GM19328 (cell line): ENCODE results near the gene OXTR.
A peak's percentile ranks its signal among the peaks of the same experiment; 100 is the strongest.

Experiments used
- ATAC-seq: cut with Tn5 transposase; IDR thresholded peaks from one replicate; pipeline ENCODE4 v1.9.1; 2021; ENCODE audit warnings: mild to moderate bottlenecking, moderate library complexity; ENCODE audit not compliant: unreplicated experiment

Gene OXTR

GRCh38 chr3:8769088-8769822 is at the start of gene OXTR:
Gene OXTR (minus strand): TSS chr3:8769613. CDS start chr3:8768187, 1,426 bp downstream.
- ATAC-seq, result peak; percentile 76

GRCh38 chr3:8817486-8817885 is 48.1 kb upstream of the OXTR start:
- no peak for ATAC-seq

- ATAC-seq, result no peak
Measured at GRCh38 chr3:8816106-8816505, 46.7 kb upstream of the OXTR start.

DNA sequence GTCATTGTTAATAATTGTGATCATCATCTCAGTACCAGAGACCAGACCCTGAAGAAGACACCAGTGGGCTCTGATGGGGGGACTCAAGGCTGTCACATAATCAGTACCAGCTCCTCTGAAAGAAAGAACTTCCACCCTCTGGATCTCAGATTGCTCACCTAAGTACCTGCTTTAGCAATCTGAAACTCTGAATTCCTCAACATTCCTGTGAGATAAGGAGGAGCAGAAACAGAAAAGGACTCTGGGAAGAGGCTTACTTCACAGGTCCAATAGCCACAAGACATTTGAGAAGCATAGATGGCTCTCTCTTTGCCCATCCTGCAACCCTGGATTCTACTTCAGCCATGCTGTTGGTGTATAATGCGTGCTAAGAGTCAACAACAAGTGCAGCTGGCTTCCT is 44.0 kb upstream of the OXTR start:
- no peak for ATAC-seq

- no peak for ATAC-seq
Measured at GRCh38 chr3:8810561-8810960, 41.1 kb upstream of the OXTR start.

- no peak for ATAC-seq
Measured at GRCh38 chr3:8805774-8806173, 36.4 kb upstream of the OXTR start.

GRCh38 chr3:8802256-8802655 is 32.8 kb upstream of the OXTR start:
- ATAC-seq, result no peak

DNA sequence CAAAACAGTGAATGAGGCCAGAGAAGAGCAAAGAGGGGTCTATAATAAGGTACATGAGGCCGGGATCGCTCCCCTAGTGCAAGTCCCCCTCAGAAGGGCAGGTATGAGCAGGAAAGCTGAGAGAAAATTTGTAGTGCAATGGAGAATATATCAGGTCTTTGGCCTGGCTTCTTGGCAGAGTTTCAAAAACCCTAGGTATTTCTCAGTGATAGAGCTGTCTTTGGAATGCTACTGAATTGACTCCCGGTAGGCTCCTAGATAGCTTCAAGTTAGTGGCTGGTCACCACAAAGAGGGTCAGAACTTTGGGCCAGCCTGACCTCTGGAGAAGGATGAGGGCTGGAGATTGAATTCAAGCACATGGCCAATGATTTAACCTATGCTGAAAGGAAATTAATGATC is 30.6 kb upstream of the OXTR start:
- no peak for ATAC-seq

DNA sequence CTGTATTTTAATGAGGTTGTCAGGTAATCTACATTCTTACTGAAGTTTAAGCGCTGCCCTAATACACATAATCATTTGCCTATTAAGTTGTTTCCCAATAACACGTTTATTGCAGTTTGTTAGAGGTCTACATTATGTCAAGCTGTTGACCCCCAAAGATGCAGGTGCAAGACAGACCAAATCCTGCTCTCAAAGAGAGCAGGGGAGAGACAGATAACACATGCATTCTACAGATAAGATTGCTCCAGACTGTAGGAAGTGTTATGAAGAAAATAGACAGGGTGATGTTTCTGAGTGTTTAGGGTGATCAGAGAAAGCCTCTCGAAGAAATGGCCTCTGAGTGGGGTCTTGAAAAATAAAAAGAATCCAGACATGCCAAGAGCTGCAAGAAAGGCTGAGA is 24.8 kb upstream of the OXTR start:
- no peak for ATAC-seq

DNA sequence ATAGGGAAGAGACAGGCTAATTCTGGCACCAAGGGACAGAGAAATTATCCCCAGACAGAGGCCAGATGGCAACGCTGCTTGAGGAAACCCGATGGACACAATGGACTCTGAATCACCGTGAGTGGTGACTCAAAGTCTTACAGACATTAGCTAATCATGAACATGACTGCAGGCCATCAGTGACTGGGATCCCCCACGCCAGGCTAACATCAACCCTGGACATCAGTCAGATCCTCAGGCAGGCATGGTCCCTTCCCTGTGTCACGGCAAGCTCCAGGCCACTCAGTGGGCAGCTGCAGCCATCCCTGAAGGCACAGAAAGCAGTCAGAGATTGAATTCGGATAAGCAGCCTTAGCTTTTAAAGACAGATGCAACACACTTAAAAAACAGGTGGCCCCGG is 23.8 kb upstream of the OXTR start:
- ATAC-seq, result no peak

GRCh38 chr3:8790529-8790928 is 21.1 kb upstream of the OXTR start:
- ATAC-seq, result no peak

DNA sequence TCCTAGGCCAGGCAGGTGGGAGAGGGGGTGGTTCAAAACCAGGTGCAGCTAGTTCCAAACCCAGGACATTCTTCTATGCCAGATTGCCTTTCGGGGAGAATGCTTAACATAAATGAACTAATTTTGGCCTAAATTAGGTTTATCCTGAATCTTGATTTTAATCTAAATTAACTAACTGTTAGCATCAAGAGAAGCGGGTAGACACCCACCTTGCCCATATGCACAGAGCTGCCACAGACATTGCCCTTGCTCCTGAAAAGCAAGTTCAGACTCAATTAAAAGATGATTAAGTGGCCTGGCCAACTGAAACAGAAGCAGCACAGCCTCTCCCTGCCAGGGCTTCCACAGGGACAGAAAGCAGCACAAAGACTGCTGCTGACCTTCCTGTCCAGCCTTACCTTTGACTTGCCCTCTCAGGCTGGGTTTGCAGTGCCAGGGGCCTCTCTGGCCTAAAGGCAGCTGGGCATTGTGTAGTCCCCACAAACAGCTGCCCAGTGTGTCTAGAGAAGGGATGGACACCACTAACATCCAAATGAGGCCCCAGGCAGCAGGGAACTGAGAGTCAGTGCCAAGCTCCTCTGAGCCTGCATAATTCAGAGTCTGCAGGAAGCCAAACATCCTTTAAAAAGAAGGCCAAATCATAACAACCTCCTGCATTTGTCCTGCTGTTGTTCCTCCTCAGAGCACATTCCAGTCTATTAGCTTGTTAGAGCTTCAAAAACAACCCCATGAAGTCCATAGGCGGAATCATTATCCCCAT is 15.4 kb upstream of the OXTR start:
- no peak for ATAC-seq

GRCh38 chr3:8780279-8780678 is 10.9 kb upstream of the OXTR start:
- ATAC-seq, result no peak

DNA sequence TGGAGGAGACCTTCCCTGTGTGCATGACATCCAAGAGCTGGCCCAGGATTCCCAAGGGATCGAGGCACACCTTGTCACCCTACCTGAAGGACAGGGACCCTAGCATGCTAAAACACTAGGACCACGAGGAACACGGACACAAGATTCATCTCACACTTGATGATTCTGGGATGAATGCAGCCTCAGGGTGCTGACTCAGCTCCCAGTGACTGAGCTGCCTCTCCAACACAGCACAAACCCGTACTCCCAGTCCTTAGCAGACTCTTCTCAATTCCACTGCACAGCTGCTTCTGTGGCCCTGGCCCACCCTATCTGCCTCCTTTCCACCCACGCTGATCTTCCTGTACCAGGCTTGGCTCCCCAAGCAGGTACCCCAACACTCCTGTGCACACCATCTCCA is 9.1 kb upstream of the OXTR start:
- no peak for ATAC-seq

- ATAC-seq, result no peak
Measured at GRCh38 chr3:8777978-8778267, 8.5 kb upstream of the OXTR start.

DNA sequence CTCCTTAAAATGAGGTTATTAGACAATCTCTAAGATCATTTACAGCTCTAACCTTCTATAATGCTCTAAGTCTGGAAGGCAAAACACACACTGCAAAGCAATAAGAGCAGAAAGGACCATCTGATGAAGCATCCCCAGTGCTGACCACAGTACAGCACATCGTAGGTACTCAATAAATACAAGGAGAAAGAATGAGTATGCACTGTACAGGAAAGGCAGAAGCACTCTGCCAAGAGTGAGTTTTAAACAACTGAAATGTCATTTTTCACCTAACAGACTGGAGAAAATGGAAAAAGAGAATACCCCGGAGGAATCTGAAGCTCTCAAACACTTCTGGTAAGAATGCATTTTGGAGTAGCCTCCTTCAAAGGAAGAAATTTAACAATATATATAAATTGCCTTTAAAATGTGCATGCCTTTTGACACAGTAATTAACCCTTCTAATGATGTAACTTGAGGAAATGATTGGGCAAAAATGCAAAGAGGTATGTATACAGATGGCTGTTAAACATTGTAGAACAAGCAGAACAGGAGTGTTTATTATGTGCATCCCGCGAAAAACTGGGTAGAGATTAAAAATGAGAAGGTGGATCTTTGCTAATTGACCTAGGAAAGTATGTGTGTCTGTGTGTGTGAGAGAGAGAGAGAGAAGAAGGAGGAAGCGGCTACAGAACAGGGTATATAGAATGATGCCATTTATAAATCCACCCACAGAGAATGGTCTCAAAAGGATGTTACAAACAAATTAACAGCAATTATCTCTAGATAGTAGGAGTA is 8.0 kb upstream of the OXTR start:
- ATAC-seq, result no peak

DNA sequence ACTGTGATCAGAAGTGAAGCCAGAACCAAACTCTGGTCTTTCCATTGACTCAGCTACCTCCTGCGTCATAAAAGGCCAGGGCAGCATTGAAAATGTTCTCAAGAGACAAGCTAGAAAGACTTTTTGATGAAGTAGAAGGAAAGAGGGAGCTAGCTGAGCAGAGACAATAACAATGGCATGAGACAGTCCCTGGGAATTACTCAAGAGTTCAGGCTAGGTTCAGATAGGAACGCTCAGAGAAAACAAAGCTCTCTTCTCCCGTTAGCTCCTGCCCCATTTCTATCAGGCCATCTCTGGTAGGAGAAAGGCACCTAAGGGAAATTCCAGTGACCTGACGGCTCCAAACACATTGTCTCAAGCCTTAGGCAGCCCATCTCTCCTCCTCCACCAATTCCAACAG is 7.0 kb upstream of the OXTR start:
- ATAC-seq, result no peak

DNA sequence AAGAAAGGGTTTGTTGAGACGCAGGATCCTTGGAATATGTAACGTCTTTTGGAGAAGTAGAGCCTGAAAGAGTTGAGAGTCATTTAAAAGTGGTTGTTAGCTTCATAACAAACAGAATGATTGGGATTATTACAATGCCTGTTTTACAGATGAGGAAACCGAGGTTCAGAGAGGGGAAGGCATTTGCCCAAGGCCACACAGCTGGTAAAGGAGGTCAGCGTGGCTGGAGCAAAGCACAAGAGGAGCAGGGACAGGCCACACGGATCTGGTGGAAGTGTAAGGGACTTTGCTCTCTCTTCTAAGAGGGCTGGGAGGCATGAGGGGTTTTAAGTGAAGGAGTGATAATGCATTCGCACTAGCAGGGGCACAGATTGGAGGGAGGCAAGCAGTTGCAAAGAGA is 6.2 kb upstream of the OXTR start:
- ATAC-seq, result no peak

DNA sequence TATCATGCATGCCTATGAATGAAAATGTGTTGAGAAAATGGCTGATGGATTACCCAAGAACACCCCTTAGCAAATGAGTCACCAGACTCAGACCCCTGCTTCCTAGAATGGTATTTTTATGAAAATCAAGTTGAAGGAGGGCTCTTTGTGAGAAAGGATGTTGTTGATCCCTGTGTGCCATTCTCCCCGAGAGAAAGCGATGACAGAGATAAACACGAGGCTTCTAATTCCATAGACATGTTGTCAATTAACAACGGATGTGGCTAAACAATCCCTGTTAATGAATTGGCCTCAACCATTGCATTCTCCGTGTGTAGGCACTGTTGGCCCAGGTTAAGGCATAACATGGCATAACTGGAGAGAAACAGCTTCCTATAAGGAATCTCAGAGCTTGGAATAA is 5.8 kb upstream of the OXTR start:
- ATAC-seq, result no peak

- no peak for ATAC-seq
Measured at GRCh38 chr3:8773941-8774542, 4.6 kb upstream of the OXTR start.

DNA sequence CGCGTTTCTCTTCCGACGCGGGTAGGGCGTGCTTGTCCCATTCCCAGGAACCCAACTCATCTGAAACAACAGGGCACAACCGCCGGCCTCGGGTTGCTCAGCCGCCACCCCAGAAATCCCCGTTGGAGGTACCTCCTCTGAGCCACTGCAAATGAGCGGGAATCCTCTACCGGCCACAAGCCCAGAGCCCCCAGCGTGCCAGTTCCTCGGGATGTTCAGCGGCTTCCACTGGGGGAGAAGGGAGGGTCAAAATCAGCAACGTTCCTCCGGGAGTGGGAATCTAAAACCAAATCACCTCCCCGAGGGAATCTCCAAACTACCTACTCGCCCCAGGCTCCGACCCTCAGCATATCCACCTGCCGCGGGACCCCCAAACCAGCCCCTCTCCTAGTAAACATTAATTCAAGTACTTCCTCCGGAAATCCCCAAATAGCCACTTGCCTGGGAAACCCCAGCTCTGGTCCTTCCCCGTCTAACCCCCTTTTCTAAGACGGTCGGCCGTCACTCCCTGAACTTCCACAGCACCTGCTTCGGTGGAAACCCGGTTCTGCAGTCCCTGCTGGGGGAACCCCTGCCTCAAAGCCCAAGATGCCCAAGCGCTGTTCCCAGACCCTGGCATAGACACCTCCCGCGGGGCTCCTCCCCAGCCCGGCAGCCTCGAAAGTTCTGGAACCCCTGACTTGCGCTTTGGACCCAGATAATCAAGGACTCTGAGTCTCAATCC is 887 bp downstream of the OXTR start:
- ATAC-seq, result peak; percentile 5
